ENCODE results near the gene PSMB4.
"Not testable (repeated sequence)": the region's sequence is repeated elsewhere in the genome, so short reads cannot be mapped to it uniquely, and the experiment has no call there.

Gene PSMB4

GRCh38 chr1:151399324-151400171 is at the start of gene PSMB4:
PSMB4 (plus strand) TSS chr1:151399573; CDS start chr1:151399588, 15 bp downstream.
- DNase-seq (ENCODE audit: low spot score): peak; percentile 97

- DNase-seq (ENCODE audit: low spot score): not testable (repeated sequence)
Measured at GRCh38 chr1:151350323-151350722, 49.0 kb upstream of the PSMB4 start.

DNA sequence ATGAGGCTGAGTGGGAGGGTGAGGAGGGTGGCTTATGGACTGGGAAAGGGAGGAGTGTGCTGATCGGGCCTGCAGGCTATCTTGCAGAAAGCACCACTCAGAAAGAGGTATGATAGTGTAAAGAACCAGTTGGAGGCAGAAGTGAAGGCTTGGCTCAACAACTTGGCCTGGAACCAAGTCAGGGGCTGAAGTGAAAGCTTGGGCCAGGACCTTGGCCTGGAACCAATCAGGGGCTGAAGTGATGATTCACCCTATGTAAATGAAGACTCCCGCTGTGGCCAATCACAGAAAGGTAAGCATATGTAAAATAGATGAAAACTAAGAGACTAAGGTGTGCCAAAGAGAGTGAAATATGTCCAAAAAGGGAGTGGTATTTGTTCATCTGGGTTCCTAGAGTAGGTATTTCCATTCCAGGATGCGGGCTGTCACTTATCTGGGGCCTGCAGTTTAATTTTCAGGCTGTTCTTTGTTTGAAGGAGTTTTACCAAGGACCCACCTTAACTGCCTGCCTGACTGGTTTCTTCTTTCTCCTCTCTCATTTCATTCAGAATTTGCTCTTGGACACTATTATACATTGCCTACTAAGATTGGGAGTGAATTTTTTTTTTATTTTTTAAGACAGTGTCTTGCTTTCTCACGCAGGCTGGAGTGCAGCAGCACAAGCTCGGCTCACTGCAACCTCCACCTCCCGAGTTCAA is 47.2 kb upstream of the PSMB4 start:
- no peak for DNase-seq (ENCODE audit: low spot score)

GRCh38 chr1:151356696-151357095 is 42.7 kb upstream of the PSMB4 start:
- DNase-seq (ENCODE audit: low spot score): no peak

DNA sequence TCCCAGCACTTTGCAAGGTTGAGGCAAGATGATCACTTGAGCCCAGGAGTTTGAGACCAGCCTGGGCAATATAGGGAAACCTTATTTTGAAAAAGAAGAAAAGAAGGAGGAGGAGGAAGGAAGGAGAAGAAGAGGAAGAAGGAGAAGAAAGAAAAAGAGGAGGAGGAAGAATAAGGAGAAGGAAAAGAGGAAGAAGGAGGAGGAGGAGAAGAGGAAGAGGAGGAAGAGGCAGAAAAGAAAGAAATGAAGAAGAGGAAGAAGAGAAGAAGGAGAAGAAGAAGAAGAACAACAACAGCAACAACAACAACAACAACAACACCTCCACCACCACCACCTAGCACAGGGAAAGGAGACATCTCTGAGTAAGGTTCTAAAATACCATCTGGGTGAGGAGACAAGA is 37.5 kb upstream of the PSMB4 start:
- DNase-seq (ENCODE audit: low spot score): no peak

- DNase-seq (ENCODE audit: low spot score): no peak
Measured at GRCh38 chr1:151362308-151363155, 36.8 kb upstream of the PSMB4 start.

DNA sequence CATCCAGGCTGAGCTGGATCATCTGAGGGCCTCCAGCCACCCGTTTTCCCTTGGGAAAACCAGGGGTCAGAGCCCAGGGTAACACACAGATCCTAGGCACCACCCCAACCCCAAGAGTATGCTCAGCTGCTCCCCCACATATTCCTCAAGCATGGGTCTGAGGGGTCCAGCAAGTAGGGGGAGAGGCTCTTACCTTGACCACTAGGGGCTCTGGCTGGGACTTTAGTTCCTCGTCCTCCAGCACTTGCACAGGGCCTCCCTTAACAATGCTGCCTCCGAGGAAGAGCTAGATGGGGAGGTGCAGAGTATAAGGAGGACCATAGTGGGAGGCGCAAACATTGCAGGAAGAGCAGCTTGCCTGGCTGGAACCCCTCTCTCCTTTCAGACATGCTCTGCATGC is 34.4 kb upstream of the PSMB4 start:
- no peak for DNase-seq (ENCODE audit: low spot score)

GRCh38 chr1:151367658-151368392 is 31.5 kb upstream of the PSMB4 start:
- peak; percentile 17 for DNase-seq (ENCODE audit: low spot score)

GRCh38 chr1:151368393-151369301 is 30.7 kb upstream of the PSMB4 start:
- DNase-seq (ENCODE audit: low spot score): no peak

GRCh38 chr1:151369302-151369610 is 30.1 kb upstream of the PSMB4 start:
- DNase-seq (ENCODE audit: low spot score): no peak

GRCh38 chr1:151369621-151370048 is 29.7 kb upstream of the PSMB4 start:
- no peak for DNase-seq (ENCODE audit: low spot score)

DNA sequence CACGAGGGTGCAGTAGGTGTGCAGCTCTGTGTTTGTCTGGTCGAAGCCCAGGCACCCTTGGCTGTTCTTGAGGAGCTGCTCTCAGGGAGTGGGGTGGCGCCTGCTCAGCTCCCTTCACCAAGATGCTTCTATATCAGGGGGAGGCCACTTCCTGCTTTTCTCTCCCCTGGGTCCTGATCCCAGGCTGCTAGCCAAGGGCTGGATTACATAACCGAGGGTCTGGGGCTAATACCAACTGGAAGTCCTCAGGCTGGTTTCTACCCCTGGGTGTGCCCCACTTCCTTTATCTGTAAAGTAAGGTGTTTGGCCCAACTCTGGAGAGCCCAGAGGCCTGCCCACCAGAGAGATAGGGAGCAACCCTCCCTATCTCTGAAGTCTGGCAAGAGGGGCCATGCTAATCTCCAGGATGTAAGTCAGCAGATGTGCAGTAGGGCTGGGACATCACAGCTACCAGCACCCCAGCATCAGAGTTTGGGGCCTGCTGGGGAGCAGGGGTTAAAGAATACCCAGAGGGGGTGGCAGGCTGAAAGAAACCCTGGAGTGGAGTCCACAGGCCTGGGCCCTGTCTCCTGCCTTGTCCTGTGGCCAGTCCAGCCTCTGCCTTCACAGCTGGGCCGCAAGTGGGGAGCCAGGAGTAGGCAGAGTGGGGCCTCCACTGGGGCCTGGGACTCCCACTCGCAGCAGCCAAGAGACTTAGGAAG is 29.0 kb upstream of the PSMB4 start:
- DNase-seq (ENCODE audit: low spot score): peak; percentile 34

- peak; percentile 70 for DNase-seq (ENCODE audit: low spot score)
Measured at GRCh38 chr1:151371370-151372057, 27.9 kb upstream of the PSMB4 start.

- peak; percentile 78 for DNase-seq (ENCODE audit: low spot score)
Measured at GRCh38 chr1:151372058-151372934, 27.1 kb upstream of the PSMB4 start, which contains the start of gene SELENBP1. SELENBP1 (minus strand) TSS chr1:151372705; CDS start chr1:151372641, 64 bp downstream.

- DNase-seq (ENCODE audit: low spot score): no peak
Measured at GRCh38 chr1:151373196-151373595, 26.2 kb upstream of the PSMB4 start.

DNA sequence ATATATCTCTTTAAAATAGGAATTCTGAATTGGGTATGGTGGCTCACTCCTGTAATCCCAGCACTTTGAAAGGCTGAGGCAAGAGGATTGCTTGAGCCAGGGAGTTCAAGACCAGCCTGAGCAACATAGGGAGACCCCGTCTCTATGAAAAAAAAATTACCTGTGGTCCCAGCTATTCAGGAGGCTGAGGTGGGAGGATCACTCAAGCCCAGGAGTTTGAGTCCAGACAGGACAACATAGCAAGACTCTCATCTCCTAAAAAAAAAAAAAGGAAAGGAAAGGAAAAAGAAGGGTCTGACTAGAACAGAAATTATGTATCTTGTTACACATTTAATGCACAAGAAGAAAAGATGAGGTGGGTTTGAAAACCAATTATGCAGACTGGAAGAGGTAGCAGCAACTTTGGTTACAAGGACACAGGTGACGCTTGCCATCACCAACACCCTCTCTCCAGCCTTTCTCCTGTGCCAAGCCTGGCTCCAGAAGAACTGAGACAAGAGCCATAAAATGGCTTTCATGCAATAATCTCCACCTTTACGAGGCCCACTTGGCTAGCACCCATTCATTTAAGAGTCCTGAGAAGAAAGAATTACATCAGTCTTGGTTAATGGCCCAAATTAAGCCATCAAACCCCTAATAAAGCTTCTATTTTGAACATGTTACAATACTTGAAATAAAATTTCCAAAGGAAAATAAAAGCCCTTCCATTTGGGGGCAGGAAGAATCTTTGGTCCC is 22.1 kb upstream of the PSMB4 start:
- no peak for DNase-seq (ENCODE audit: low spot score)

DNA sequence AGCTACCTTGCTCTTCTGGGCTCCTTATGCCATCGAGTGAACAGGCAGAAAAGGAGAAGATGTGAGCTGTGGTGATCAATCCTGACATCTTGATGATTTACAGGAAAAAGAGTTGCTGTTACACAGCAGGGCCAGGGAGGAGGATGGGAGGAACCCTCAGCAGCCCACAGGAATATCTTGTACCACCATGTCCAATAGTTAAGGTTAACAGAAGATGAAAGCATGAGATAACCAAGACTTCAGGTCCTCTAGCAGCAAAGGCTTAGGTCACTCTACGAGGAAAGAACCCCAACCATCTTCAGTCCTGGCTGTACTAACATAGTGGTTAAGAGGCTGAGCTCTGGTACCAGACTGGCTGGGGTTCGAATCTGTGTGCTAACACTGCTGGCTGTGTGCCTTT is 14.8 kb upstream of the PSMB4 start:
- DNase-seq (ENCODE audit: low spot score): no peak

- DNase-seq (ENCODE audit: low spot score): no peak
Measured at GRCh38 chr1:151386002-151386401, 13.4 kb upstream of the PSMB4 start.

All from Ammon's horn (tissue), 1 donor.